HuH-7.5 (cell line): ENCODE data around the gene PALMD.
A peak's percentile ranks its signal among the peaks of the same experiment; 100 is the strongest.

ENCODE experiments used
- DNase-seq: peaks from one replicate; pipeline ENCODE4 v3.0.0; 2011; ENCODE audit warnings: low spot score

PALMD gene

GRCh38 chr1:99697580-99697979 lies 51.7 kb downstream of the PALMD start:
- DNase-seq = no peak

GRCh38 chr1:99700020-99700419 lies 54.1 kb downstream of the PALMD start:
- DNase-seq = no peak

GRCh38 chr1:99702221-99702620 lies 56.3 kb downstream of the PALMD start:
- DNase-seq = no peak

- DNase-seq = no peak
These were observed 58.5 kb downstream of the PALMD start for GRCh38 chr1:99704356-99704816.

GRCh38 chr1:99705385-99705784 lies 59.5 kb downstream of the PALMD start:
- no peak for DNase-seq

- DNase-seq = no peak
These were observed 61.7 kb downstream of the PALMD start for GRCh38 chr1:99707535-99708142.

GRCh38 chr1:99710994-99711393 lies 65.1 kb downstream of the PALMD start:
- no peak for DNase-seq

GRCh38 chr1:99713006-99713405 lies 67.1 kb downstream of the PALMD start:
- no peak for DNase-seq

GRCh38 chr1:99717005-99717404 lies 71.1 kb downstream of the PALMD start:
- DNase-seq = no peak

GRCh38 chr1:99723251-99723650 lies 77.3 kb downstream of the PALMD start:
- DNase-seq = no peak

- no peak for DNase-seq
These were observed 80.1 kb downstream of the PALMD start for GRCh38 chr1:99725996-99726395.

GRCh38 chr1:99726407-99726806 lies 80.5 kb downstream of the PALMD start:
- DNase-seq = no peak

- DNase-seq = no peak
These were observed 80.9 kb downstream of the PALMD start for GRCh38 chr1:99726818-99727217.

GRCh38 chr1:99727575-99728185 lies 81.8 kb downstream of the PALMD start:
- no peak for DNase-seq

- DNase-seq = no peak
These were observed 82.8 kb downstream of the PALMD start for GRCh38 chr1:99728494-99729235.

- DNase-seq = no peak
These were observed 85.5 kb downstream of the PALMD start for GRCh38 chr1:99731384-99731783.

GRCh38 chr1:99735852-99736251 lies 89.9 kb downstream of the PALMD start:
- no peak for DNase-seq

- DNase-seq = peak; percentile 8
These were observed 91.1 kb downstream of the PALMD start for GRCh38 chr1:99737016-99737415.

GRCh38 chr1:99738858-99739465 lies 93.0 kb downstream of the PALMD start:
- peak; percentile 37 for DNase-seq

- DNase-seq = no peak
These were observed 94.2 kb downstream of the PALMD start for GRCh38 chr1:99740141-99740540.
